HG02884 (cell line): ENCODE results near the gene TIMP3.

Source experiments
- ATAC-seq: cut with Tn5 transposase; IDR thresholded peaks from one replicate; pipeline ENCODE4 v1.9.1; 2021; ENCODE audit warnings: mild to moderate bottlenecking, moderate library complexity; ENCODE audit not compliant: unreplicated experiment

Gene TIMP3

DNA sequence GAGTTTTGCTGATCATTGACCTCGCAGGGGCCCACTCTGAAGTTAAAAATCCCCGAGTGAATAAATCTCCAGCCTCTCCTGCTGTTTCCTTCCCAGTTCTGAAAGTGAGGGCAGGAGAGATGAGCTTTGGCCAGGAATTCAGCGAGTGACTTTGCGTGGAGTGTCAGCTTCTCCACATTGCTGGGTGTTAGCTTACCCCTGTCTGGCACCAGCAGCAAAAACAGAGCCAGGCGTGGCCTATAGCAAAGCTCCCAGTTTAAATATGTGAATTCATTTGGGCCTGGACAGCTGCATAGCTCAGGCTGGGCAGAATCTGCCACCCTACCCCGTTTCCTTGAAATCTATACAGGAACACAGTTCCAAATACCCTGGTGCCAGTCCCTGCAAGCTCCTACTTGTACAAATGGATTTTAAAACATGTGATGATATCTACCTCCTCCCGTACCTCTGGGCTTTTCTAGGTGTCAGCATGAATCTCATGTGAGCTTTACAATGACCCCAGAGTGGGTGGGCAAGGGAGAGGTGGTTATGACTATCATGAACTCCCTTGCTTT, 25.6 kb downstream of the TIMP3 start:
- no peak for ATAC-seq

- no peak for ATAC-seq
Measured at GRCh38 chr22:32828150-32828549, 26.6 kb downstream of the TIMP3 start.

DNA sequence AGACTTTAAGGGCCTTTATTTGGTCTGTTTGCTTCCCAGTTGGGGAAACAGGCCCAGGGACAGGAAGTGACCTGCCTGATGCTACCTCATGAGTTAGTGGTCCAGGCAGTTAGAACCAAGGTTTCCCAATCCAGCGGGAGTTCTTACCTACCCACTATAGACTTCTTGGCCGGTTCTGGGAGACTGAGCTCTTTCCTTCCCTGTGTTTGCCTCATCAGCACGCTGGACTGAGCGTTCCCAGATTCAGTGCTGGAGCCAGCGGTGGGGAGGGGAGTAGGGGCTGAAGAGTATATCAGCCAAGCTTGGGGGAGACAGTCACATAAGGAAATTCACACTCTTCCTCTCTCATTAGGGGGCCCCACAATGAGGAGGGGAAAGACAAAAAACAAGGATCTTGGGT, 27.1 kb downstream of the TIMP3 start:
- ATAC-seq: no peak

- ATAC-seq: no peak
Measured at GRCh38 chr22:32829451-32829851, 27.9 kb downstream of the TIMP3 start.

DNA sequence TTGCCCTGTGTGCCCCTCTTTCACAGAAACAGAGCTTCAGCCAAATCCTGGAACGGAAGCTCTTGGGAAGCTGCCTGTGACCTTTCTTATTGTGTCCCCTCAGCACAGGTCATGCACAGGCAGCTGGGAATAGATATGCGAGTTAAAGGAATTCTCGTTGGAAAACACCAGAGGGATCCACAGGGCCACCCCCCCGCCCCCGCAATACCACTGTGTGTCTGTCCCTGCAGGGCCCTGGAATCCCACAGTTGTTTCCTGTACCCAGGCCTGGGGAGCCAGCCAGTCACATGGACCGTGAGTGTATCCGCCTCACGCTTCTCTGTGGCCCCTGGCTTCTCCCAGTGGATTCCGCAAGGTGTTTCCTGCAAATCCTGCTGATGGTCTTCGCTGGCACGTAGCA, 29.0 kb downstream of the TIMP3 start:
- no peak for ATAC-seq

GRCh38 chr22:32830957-32831356, 29.5 kb downstream of the TIMP3 start:
- no peak for ATAC-seq

- no peak for ATAC-seq
Measured at GRCh38 chr22:32831584-32831983, 30.1 kb downstream of the TIMP3 start.

DNA sequence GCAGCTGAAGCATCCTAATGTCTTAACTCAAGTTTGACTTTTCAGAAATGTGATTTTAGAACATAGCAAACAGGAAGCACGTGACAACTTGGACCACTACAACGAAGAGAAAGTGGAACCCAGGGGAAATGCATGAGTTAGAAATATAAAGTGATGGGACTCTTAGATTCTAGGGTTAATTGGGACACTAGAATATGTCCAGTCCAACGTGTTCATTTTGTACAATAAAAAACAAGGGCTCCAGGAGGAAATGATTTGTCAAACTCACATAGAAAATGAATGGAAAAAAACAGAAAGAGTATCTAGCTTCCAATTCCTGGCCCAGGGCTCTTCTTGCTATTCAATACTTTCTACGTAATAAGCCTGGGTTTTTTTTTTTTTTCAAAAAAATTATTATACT, 30.7 kb downstream of the TIMP3 start:
- ATAC-seq: no peak

GRCh38 chr22:32836280-32837123, 35.0 kb downstream of the TIMP3 start:
- no peak for ATAC-seq

DNA sequence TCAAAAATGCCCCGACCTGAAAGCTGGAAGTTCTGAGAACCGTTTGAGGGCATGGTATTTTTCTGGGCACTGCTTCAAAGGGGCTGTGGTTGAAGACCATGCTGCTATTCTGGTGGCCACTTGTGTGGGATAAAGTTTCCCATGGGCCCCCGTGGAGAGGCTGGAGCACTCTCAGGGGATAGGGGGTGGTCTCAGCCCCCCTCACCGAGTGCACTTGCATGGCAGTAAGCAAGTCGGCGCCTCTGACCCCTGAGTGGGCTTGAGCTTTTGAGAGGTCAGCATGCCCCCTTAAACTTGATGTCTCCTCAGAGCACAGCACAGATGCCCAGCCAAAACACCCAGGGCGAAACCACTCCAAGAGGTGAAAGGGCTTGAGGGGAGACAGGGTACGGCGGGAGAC, 35.6 kb downstream of the TIMP3 start:
- ATAC-seq: no peak

GRCh38 chr22:32837803-32838202, 36.3 kb downstream of the TIMP3 start:
- ATAC-seq: no peak

GRCh38 chr22:32839831-32840584, 38.5 kb downstream of the TIMP3 start:
- ATAC-seq: no peak

DNA sequence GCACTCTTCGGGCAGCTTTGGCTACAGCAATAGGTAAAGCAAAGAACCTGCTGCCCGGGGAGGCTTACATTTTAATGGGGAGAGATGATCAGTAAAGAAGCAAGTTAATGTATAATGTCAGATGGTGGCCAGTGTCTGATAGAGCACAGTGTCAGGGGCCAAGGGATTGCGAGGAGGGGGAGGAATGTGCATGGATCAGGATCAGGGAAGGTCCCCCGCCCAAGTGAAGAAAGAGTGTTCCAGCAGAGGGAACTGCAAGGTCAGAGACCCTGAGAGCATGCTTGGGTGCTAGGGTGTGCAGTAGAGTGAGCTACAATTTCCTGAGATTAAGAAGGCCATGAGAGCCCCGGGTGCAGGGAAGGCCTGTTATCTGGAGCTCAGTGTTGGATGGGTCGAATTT, 39.7 kb downstream of the TIMP3 start:
- no peak for ATAC-seq

DNA sequence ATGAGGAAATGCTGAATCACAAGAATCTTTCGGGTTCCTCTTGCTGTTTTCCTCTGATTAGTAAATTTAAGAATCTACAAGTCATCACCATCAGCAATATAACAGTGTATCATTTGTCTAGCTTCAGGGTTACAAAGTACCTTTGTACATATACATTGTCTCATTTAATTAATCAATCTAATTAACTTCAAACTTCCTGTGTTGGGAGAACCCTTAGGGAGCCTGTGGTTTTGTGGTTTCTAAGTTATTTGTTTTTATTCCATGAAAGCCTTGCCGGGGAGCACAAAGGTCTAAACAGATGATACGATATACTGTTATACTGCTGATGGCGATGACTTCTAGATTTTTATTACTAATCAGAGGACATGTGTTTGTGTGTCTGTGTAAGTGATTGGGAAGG, 41.0 kb downstream of the TIMP3 start:
- ATAC-seq: no peak

DNA sequence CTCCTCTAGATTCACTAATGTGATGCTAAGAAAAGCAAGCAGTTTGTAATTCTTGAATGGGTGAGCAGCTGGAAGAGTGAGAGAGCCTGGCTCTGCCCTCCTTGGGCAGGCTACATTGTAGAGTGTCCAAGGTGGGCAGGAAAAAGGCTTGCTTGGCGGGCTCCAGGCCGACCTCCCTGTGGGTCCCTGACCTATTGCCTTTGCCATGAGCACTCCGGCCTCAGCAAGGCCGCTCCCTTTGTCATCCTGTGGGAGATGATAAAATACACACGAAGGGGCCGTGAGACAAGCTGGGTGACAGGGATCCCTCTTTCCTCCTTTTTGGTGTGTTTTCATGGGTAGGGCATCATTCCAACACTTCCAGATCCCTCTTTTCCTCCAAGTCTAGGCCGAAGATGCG, 41.8 kb downstream of the TIMP3 start:
- no peak for ATAC-seq

DNA sequence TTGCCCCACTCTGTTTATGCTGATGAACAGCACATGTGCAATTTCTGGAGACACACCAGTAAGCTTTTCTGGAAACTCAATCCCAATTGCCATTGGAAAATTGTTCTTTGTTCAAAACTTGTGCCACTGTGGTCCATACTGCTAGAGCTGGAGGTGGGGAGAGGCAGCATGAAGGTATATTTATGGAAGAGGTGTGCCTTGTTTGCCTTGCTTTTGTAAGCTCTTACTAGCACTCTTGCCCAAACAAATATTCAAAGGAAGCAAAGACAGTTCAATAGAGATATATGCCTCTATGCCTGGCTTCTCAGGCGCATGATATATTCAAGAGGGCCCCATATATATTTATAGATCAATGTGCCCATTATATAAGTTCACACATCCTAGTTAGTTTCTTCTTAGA, 42.7 kb downstream of the TIMP3 start:
- no peak for ATAC-seq

DNA sequence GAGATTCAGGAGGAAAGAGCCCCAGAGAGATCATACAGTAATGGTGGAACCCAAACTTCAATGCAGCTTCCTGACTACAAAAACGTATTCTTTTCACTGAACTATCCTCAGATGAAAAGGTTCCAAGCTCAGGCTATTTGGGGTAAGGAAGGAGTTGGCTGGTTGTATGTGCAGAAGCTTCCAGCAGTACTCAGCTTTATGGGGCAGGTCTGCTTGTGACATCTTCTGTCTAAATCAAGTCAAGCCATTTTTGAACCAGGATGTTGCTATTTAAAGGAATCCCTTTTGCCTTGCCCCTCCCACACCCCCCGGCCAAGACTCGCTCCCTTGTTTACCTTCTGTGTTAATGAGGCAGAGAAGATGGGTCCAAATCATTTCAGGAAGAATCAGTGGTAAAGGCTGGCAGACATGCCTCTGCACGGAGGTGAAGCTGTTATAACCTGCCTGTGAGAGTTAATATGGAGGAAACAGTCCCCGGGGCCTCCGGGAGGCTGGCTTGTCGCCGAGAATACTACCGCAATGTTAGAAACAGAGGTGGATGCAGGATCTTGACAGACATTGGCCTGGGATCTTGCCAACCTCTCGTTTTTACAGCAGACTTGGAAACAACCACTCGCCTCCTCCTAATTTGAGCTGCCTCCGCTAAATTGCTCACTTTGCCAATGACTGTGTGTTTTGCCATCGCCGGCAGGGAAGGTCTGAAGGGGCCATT, 45.4 kb downstream of the TIMP3 start:
- no peak for ATAC-seq

DNA sequence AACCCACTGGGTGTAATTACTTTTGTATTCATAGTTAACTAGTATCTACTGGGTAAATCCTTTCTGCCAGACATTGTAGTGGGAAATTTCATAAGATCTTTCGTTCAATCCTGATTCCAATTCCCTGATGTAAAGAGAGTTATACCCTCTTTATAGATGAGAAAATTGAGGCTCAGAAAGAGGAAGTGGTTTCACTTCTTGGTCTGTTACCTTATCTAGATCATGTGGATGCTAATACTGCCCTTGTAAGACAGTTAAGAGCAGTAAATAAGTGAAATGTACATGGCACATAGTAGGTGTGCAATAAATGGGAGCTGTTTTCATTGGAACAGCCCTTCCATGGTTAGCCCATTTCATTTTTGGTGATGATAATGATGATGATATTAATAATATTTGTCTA, 46.7 kb downstream of the TIMP3 start:
- ATAC-seq: no peak

DNA sequence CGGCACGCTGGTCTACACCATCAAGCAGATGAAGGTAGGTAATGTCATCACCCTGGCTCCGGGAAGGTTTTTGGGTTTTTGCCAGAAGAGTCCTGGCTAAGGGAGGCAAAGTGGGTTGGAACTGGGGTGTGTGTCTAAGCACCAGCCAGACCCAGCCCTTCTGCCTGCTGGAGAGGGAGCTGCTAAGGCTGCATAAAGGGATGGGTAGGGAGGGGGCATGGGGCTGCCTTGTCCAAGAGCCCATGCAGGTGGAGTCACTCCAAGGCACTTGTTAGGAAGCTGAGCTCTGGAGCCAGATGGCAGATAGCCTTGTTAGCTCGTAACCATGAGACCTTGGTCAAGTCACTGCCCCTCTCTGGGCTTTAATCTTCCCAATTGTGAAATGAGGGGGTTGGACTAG, 48.0 kb downstream of the TIMP3 start:
- ATAC-seq: no peak

- no peak for ATAC-seq
Measured at GRCh38 chr22:32850157-32850556, 48.7 kb downstream of the TIMP3 start.
